Measurements from ENCODE around the gene ADAMTSL2.

The ADAMTSL2 gene

GRCh38 chr9:133576875-133577736 is 42.6 kb downstream of the ADAMTSL2 start:
- DNase-seq, result no peak

- DNase-seq, result no peak
Measured at GRCh38 chr9:133577737-133578112, 43.2 kb downstream of the ADAMTSL2 start.

GRCh38 chr9:133578524-133579441 is 44.3 kb downstream of the ADAMTSL2 start:
- DNase-seq, result no peak

DNA sequence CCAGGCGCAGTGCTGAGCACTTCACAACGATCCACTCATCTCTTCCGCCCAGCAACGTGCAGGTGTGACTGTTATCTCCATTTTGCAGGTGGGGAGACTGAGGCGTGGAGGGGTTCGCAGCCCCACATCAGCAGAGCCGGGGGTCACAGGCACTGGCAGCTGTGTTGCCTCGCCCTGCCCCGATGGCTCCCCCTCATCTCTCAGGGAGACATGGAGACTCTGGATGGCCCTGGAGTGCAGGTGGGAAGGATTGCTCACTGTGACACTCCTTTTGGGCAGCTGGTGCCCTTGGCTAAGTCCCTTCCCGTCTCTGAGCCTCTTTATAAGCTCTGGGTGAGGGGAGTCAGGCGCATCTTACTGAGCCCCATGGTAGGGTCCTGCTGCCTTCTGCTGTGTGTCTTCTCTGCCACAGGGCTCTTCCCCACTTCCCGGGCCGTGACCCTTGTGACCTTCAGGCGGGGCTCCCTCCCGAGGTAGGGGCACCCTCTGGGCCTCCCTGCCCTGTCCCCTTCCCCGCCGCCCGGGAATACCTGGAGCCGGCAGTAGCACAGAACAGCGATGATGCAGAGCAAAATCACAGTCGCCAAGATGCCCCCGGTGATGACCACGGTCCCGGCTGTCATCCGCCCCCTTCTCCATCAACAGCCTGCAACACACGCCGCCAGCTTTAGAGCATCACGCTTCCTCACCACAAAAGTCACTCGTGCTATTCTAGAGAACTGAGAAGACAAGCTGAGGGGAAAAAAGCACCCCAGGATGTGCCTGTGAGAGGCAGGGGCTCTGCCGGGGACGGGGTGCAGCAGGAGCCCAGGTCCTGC is 45.3 kb downstream of the ADAMTSL2 start:
- no peak for DNase-seq

- DNase-seq, result no peak
Measured at GRCh38 chr9:133580419-133580738, 45.9 kb downstream of the ADAMTSL2 start.

DNA sequence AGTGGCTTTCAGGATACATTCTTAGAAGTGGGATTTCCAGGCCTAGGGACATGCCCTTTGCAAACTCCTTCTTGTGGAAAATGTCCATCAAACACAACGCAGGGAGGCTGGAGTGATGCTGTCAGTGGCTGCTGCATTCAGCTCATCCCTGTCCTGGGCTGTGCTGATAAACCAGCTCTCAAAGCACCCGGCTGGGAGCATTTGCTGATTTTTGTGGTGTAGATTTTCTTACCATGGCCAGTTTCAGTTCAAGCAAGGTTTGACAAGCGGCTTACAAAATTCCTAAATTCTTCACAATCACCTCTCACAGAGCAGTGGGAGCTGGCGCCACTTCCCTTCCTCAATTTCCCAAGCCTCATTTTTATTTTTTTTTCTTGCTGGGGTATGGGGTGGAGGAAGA is 46.5 kb downstream of the ADAMTSL2 start:
- DNase-seq, result no peak

DNA sequence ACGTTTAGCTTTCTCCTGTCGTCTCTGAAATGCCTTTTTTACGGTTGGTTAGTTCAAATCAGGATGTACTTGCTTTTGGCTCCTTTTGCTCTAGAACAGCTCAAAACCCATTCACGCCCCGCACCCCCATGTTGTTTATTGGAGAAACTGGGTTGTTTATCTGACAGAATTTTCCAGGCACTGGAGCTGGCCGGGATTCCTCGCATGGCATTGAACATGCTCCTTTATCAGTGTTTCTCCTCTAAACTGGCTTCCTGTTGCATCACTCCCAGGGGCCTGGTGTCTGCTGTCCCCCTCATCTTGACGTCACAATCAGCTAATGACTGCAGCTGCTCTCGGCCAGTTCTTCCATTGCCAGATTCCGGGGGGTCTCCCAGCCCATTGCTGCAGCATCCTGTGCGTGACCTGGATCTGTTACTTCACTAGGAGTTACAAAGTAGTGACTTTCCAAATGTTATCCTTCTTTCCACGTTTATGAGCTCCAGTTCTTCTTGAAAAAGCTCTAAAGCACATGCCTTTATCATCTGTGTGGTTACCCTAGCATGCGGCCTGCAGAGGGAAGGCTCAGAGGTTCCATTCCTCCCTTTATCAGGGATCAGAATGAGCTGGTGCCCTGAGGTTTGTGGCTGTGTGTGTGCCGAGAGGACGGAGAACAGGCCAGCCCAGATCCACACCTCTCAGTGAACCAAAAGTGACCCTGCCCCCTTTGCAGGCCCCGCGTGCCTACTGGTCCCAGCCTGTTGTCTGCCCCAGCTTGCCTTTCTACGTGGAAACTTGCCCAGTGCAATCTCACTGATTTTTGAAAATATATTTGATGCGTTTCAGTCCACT is 47.2 kb downstream of the ADAMTSL2 start:
- DNase-seq, result no peak

DNA sequence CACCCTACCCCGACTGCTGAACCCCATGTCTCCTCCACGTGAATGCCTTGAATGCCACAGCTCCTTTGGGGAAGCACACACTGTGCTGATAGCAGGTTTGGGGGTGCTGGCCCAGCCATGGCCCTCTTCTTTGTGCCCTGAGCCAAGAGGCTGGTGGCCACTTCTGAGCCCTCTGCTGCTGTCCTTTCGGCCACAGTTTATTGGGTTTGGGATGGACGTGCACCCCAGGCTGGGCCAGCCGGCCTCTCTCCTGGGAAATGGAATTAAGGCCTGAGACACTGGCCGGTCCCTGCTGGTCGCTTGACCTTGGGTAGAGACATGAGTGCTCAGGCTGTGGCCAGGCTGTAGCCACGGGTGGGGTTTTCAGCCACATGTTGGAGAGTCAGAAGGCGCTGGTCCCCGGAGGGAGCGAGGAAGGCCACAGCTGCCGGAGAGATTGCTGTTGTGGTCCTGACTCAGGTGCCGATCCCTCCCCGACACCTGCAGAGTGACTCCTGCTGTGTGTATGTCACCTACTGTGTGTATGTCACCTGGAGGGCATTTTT is 48.1 kb downstream of the ADAMTSL2 start:
- DNase-seq, result no peak

GRCh38 chr9:133583111-133583510 is 48.6 kb downstream of the ADAMTSL2 start:
- DNase-seq, result no peak

- no peak for DNase-seq
Measured at GRCh38 chr9:133583586-133583985, 49.1 kb downstream of the ADAMTSL2 start.

GRCh38 chr9:133584167-133584558 is 49.7 kb downstream of the ADAMTSL2 start:
- DNase-seq, result no peak

DNA sequence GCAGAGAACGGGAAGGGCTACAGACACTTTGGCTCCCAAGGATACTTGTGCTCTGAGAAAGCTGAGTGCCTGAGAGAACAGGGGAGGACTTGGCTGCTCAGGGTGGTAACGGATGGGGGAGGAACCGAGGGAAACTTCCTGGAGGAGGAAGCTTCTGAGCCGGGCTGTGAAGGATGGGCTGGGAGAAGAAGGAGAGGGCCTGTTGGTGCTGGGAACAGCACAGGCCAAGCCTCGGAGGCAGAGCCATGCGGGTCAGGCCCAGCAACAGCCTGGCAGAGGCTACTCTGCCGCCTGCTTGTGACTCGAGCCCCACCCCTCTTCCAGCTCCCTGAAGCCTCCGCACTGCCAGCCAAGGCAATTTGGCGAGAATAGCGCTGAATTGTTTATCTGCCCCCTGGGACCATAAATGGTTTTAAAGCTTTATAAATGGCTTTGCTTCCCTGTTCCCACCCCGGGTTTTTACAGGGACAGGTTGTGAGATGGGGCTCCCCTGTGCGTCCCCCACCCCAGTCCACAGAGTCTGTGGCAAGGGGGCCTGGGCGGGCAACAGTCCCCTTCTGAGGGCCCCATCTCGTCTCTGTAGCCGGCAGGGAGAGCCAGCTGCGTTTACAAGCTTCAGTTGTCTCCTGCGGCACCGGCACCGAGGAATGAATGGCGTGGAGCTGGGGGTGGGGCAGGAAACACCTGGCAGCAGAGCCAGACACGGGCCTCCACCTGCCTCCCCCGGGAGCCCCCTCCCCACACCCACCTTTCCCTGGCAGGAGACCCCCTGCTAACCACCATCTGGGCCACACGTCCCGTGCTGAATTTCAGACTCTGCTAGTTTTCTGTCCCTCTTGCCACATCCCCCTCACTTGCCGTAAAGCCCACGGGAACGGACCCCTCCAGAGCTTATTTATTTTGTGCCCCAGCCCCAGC is 50.3 kb downstream of the ADAMTSL2 start:
- DNase-seq, result no peak

- DNase-seq, result no peak
Measured at GRCh38 chr9:133585481-133586351, 51.2 kb downstream of the ADAMTSL2 start.

DNA sequence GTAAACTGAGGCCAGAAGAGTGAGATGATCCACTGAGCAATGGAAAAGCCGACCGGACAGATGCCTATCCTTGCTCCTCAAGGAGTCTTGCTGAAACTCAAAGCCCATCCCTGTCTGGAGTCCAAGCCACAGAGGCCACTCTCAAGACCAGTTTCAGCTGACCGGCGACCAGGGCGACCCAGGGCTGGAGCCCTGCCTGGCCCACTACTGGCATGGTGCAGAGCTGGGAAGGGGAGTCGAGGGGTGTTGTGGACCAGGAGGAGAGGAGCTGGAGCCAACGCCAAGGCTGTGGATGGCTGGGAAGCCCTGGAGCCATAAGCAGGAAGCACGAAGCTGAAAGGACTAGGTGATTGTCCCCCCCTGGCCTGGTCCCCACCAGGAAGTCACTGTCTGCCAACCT is 52.5 kb downstream of the ADAMTSL2 start:
- DNase-seq, result no peak

GRCh38 chr9:133587466-133587865 is 53.0 kb downstream of the ADAMTSL2 start:
- no peak for DNase-seq

DNA sequence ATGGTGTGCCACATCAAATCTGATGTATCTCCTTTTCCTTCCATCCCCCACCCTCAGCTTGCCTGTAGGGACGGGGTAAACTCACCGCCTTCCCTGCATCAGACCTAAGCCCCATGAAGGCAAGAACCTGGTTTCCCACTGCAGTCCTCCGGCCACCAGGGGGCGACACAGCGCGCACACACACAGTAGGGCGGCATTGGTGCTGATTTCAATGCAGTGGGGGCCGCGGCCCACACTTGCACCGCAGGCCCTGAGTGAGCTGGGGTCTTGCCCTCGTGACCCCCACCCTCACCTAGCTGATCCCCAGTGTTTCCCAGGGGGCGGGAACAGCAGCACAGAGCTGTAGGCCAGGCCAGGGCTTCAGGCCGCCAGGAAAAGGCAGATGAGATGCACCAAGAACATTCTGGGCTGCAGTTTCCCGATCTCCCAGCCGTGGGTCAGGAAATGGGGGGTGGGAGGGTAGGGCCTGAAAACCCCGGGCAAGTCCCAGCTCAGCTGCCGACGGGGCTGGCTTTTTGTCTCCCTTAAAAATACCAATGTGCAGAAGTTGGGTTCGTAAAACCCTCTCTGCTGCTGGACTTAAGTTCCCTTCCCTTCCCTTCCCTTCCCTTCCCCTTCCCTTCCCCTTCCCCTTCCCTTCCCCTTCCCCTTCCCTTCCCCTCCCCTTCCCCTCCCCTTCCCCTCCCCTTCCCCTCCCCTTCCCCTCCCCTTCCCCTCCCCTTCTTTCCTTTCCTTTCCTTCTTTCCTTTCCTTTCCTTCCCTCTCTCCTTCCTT is 55.1 kb downstream of the ADAMTSL2 start:
- DNase-seq, result peak; percentile 6 to 40 (median 18)

DNA sequence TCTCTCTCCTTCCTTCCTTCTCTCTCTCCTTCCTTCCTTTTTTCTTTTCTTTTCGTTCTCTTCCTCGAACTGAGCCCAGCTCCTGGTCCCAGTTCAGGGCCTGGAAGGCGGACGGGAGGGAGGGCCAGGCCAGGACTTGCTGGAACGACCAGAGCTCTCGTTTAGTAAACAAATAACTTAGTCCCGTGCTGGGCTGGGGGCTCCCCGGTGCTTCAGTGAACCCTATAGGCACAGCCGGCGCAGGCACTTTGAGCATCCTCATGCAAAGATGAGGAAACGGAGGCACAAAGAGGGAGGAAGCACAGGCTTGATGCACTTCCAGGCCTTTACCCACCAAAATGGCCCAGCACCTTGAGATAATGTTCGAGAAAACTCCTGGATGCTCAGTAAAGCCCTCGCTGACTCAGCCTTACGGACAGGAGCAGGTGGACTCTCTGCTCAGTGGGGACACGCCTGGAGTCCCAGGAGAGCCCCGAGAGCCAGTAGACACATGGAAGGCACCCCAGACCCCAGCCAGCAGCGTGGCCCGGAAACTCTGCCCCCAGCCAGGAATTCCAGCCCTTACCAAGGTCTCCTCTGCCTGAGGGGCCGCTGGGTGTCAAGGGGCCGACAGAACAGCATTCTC is 55.8 kb downstream of the ADAMTSL2 start:
- DNase-seq, result no peak

- DNase-seq, result no peak
Measured at GRCh38 chr9:133591116-133591910, 56.8 kb downstream of the ADAMTSL2 start.

Data from activated naive CD4-positive, alpha-beta T cell (primary cell).